Gastroesophageal sphincter (tissue), 3 donors: ENCODE results near the gene TMEM170B.

Experiments used
- CTCF ChIP-seq, 4 experiments: fragments of 200-600 bp in 2 of 4; fragments of 450-650 bp in 2 of 4; sonication (generic) in 1 of 4; IDR thresholded peaks; one replicate each; pipeline ENCODE4 v1.5.1; 2017 to 2019; ENCODE audit warnings: antibody characterized with exemption in 4 of 4, mild to moderate bottlenecking in 2 of 4, moderate library complexity in 2 of 4
- POLR2A ChIP-seq, 2 donors: fragments of 450-650 bp; IDR thresholded peaks; one replicate each; pipeline ENCODE4 v1.6.1; 2017; ENCODE audit warnings: antibody characterized with exemption in 2 of 2, mild to moderate bottlenecking in 2 of 2, moderate library complexity in 1 of 2

GRCh38 chr6:11614534-11615213 lies 77.1 kb downstream of the TMEM170B start:
- TF ChIP-seq CTCF (IDR thresholded peaks at IDR 0.05) (no peak), POLR2A (IDR thresholded peaks at IDR 0.05) (no peak)
